SK-N-SH treated with all-trans-retinoic acid at 6 μM for 48 hours (cell line): Measurements from ENCODE around the gene DCTN2.

Experiments
- ATAC-seq: fragments of 200-7000 bp; cut with Tn5 transposase; 3 replicates; pipeline ENCODE4 v1.9.1; 2020; ENCODE audit warnings: mild to moderate bottlenecking, moderate library complexity
- ARNTL ChIP-seq: fragments of 450-650 bp; formaldehyde crosslinking; IDR thresholded peaks from 2 replicates; pipeline ENCODE4 v1.5.0; 2020; ENCODE audit warnings: low read depth, mild to moderate bottlenecking, moderate library complexity, borderline replicate concordance
- BACH2 ChIP-seq: fragments of 250-450 bp; sonication (Bioruptor Pico); IDR thresholded peaks from 2 replicates; pipeline ENCODE4 v1.9.0; 2021; ENCODE audit warnings: mild to moderate bottlenecking, borderline replicate concordance
- CSDC2 ChIP-seq: fragments of 250-450 bp; sonication (Bioruptor Pico); IDR thresholded peaks from 2 replicates; pipeline ENCODE4 v1.5.0; 2020; ENCODE audit warnings: mild to moderate bottlenecking, moderate library complexity
- ESRRG ChIP-seq: fragments of 250-450 bp; sonication (Bioruptor Pico); IDR thresholded peaks from 2 replicates; pipeline ENCODE4 v1.6.1; 2021; ENCODE audit warnings: mild to moderate bottlenecking
- GLIS3 ChIP-seq: fragments of 250-450 bp; sonication (Bioruptor Pico); IDR thresholded peaks from 2 replicates; pipeline ENCODE4 v1.5.0; 2020; ENCODE audit warnings: mild to moderate bottlenecking, moderate library complexity
- ISL1 ChIP-seq: fragments of 250-450 bp; sonication (Bioruptor Pico); IDR thresholded peaks from 2 replicates; pipeline ENCODE4 v2.1.2; 2022; ENCODE audit warnings: mild to moderate bottlenecking, moderate library complexity
- OSR1 ChIP-seq: fragments of 250-450 bp; sonication (Bioruptor Pico); IDR thresholded peaks from 2 replicates; pipeline ENCODE4 v1.8.0; 2022; ENCODE audit warnings: moderate library complexity, mild to moderate bottlenecking, inconsistent platforms
- PATZ1 ChIP-seq: fragments of 250-450 bp; sonication (Bioruptor Pico); IDR thresholded peaks from 2 replicates; pipeline ENCODE4 v1.8.0; 2020; ENCODE audit warnings: mild to moderate bottlenecking, moderate library complexity, borderline replicate concordance
- PPARA ChIP-seq: fragments of 250-450 bp; sonication (Bioruptor Pico); IDR thresholded peaks from 2 replicates; pipeline ENCODE4 v1.5.0; 2020; ENCODE audit warnings: mild to moderate bottlenecking, borderline replicate concordance
- RARB ChIP-seq: fragments of 250-450 bp; sonication (Bioruptor Pico); IDR thresholded peaks from 2 replicates; pipeline ENCODE4 v1.8.0; 2021; ENCODE audit warnings: mild to moderate bottlenecking, moderate library complexity
- SNAI2 ChIP-seq: fragments of 250-450 bp; sonication (Bioruptor Pico); IDR thresholded peaks from 2 replicates; pipeline ENCODE4 v1.5.0; 2020; ENCODE audit warnings: mild to moderate bottlenecking, moderate library complexity
- TCF4 ChIP-seq: fragments of 250-450 bp; sonication (Bioruptor Pico); IDR thresholded peaks from 2 replicates; pipeline ENCODE4 v1.8.0; 2021; ENCODE audit warnings: mild to moderate bottlenecking, moderate library complexity, borderline replicate concordance
- TOX ChIP-seq: fragments of 250-450 bp; sonication (Bioruptor Pico); IDR thresholded peaks from 2 replicates; pipeline ENCODE4 v1.8.0; 2021; ENCODE audit warnings: mild to moderate bottlenecking, moderate library complexity, borderline replicate concordance
- TSHZ2 ChIP-seq: fragments of 250-450 bp; sonication (Bioruptor Pico); IDR thresholded peaks from 2 replicates; pipeline ENCODE4 v1.5.0; 2020; ENCODE audit warnings: mild to moderate bottlenecking, moderate library complexity
- ZFP3 ChIP-seq: fragments of 250-450 bp; sonication (Bioruptor Pico); IDR thresholded peaks from 2 replicates; pipeline ENCODE4 v1.5.0; 2020; ENCODE audit warnings: mild to moderate bottlenecking, moderate library complexity
- ZFP30 ChIP-seq: fragments of 450-650 bp; formaldehyde crosslinking; IDR thresholded peaks from 2 replicates; pipeline ENCODE4 v1.5.0; 2022; ENCODE audit warnings: mild to moderate bottlenecking, moderate library complexity
- ZNF565 ChIP-seq: fragments of 450-650 bp; formaldehyde crosslinking; conservative IDR thresholded peaks from 2 replicates; pipeline ENCODE4 v1.5.0; 2020; ENCODE audit warnings: low read depth, mild to moderate bottlenecking, moderate library complexity
- ZNF70 ChIP-seq: fragments of 450-650 bp; formaldehyde crosslinking; IDR thresholded peaks from 2 replicates; pipeline ENCODE4 v1.5.0; 2020; ENCODE audit warnings: mild to moderate bottlenecking, moderate library complexity
- ZNF8 ChIP-seq: fragments of 450-650 bp; formaldehyde crosslinking; IDR thresholded peaks from 2 replicates; pipeline ENCODE4 v1.5.0; 2020; ENCODE audit warnings: mild to moderate bottlenecking, moderate library complexity
- TF ChIP-seq, protein P1 (sequence below): fragments of 250-450 bp; sonication (Bioruptor Pico); IDR thresholded peaks from 2 replicates; pipeline ENCODE4 v1.8.0; 2021; ENCODE audit warnings: low read depth, mild to moderate bottlenecking, moderate library complexity, borderline replicate concordance
- TF ChIP-seq, protein P2 (sequence below): fragments of 250-450 bp; sonication (Bioruptor Pico); IDR thresholded peaks from 2 replicates; pipeline ENCODE4 v1.5.1; 2020; ENCODE audit warnings: low read depth, mild to moderate bottlenecking, moderate library complexity
- TF ChIP-seq, protein P3 (sequence below): fragments of 250-450 bp; sonication (Bioruptor Pico); IDR thresholded peaks from 2 replicates; pipeline ENCODE4 v1.5.1; 2021; ENCODE audit warnings: mild to moderate bottlenecking, moderate library complexity

Gene DCTN2

DNA sequence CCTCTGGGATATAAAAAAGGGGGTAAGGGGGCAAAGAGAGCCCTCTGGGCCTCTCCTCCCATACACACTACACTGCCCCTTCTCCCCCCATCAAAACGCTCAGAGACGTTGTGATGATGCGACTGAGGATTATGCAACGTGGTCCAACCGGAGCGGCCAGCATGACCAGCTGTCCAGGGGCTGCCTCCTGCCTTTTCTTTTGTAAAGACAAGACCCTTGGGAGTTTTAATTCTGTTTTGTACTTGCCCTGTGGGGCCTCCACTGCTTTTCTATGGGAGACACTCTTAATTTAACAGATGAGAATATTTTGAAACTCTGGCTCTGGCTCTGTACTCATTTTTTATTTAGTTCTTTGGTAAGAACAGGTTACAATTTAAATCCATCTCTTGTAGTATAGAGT is 17.2 kb downstream of the DCTN2 start:
- ATAC-seq, result no peak
- TF ChIP-seq, protein P1, sequence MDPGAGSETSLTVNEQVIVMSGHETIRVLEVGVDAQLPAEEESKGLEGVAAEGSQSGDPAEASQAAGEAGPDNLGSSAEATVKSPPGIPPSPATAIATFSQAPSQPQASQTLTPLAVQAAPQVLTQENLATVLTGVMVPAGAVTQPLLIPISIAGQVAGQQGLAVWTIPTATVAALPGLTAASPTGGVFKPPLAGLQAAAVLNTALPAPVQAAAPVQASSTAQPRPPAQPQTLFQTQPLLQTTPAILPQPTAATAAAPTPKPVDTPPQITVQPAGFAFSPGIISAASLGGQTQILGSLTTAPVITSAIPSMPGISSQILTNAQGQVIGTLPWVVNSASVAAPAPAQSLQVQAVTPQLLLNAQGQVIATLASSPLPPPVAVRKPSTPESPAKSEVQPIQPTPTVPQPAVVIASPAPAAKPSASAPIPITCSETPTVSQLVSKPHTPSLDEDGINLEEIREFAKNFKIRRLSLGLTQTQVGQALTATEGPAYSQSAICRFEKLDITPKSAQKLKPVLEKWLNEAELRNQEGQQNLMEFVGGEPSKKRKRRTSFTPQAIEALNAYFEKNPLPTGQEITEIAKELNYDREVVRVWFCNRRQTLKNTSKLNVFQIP (CRISPR knock-in tag), result no peak
- TF ChIP-seq, protein P2, sequence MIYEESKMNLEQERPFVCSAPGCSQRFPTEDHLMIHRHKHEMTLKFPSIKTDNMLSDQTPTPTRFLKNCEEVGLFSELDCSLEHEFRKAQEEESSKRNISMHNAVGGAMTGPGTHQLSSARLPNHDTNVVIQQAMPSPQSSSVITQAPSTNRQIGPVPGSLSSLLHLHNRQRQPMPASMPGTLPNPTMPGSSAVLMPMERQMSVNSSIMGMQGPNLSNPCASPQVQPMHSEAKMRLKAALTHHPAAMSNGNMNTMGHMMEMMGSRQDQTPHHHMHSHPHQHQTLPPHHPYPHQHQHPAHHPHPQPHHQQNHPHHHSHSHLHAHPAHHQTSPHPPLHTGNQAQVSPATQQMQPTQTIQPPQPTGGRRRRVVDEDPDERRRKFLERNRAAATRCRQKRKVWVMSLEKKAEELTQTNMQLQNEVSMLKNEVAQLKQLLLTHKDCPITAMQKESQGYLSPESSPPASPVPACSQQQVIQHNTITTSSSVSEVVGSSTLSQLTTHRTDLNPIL (CRISPR knock-in tag), result no peak
- TF ChIP-seq ZFP30 (CRISPR knock-in tag) (no peak), ESRRG (no peak), ARNTL (CRISPR knock-in tag) (no peak), ZNF8 (no peak), ZFP3 (CRISPR knock-in tag) (no peak), GLIS3 (no peak), SNAI2 (CRISPR knock-in tag) (no peak), BACH2 (CRISPR knock-in tag) (no peak), RARB (CRISPR knock-in tag) (no peak), TSHZ2 (CRISPR knock-in tag) (no peak), PPARA (no peak), ZNF565 (no peak), ISL1 (CRISPR knock-in tag) (no peak), OSR1 (no peak), TOX (CRISPR knock-in tag) (no peak), CSDC2 (CRISPR knock-in tag) (no peak), TCF4 (CRISPR knock-in tag) (no peak)
- TF ChIP-seq, protein P3, sequence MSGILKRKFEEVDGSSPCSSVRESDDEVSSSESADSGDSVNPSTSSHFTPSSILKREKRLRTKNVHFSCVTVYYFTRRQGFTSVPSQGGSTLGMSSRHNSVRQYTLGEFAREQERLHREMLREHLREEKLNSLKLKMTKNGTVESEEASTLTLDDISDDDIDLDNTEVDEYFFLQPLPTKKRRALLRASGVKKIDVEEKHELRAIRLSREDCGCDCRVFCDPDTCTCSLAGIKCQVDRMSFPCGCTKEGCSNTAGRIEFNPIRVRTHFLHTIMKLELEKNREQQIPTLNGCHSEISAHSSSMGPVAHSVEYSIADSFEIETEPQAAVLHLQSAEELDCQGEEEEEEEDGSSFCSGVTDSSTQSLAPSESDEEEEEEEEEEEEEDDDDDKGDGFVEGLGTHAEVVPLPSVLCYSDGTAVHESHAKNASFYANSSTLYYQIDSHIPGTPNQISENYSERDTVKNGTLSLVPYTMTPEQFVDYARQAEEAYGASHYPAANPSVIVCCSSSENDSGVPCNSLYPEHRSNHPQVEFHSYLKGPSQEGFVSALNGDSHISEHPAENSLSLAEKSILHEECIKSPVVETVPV (CRISPR knock-in tag), result no peak

GRCh38 chr12:57528831-57529555 is 18.0 kb downstream of the DCTN2 start:
- ATAC-seq, result no peak
- TF ChIP-seq OSR1, result no peak
- no peak for TF ChIP-seq PATZ1
- TF ChIP-seq SNAI2 (CRISPR knock-in tag), result no peak
- TF ChIP-seq GLIS3, result no peak
- TF ChIP-seq ZNF70 (CRISPR knock-in tag), result no peak
- no peak for TF ChIP-seq BACH2 (CRISPR knock-in tag)

- ATAC-seq, result no peak
- TF ChIP-seq SNAI2 (CRISPR knock-in tag) (no peak), TCF4 (CRISPR knock-in tag) (no peak), GLIS3 (no peak), ZNF70 (CRISPR knock-in tag) (no peak), PPARA (no peak), ZNF8 (no peak), TOX (CRISPR knock-in tag) (no peak), ISL1 (CRISPR knock-in tag) (no peak), ZFP30 (CRISPR knock-in tag) (no peak), ZFP3 (CRISPR knock-in tag) (no peak), PATZ1 (no peak), RARB (CRISPR knock-in tag) (no peak)
- TF ChIP-seq, protein P1 (CRISPR knock-in tag), result no peak
- TF ChIP-seq, protein P2 (CRISPR knock-in tag), result no peak
These were observed 18.8 kb downstream of the DCTN2 start for GRCh38 chr12:57528176-57528575.
